Stimulated activated CD8-positive, alpha-beta memory T cell treated with anti-CD3 and anti-CD28 coated beads, Interleukin-12 subunit alpha, Interleukin-12 subunit beta, amount 100 ng/mL, for 24 hours (primary cell): ENCODE data around the gene ADAMTSL1.

ENCODE experiments used
- DNase-seq: peaks from one replicate; pipeline ENCODE4 v3.0.0-alpha.2; 2020; ENCODE audit errors: extremely low read depth

ADAMTSL1 gene

GRCh38 chr9:18665947-18666346 lies 192.0 kb downstream of the ADAMTSL1 start:
- no peak for DNase-seq

- no peak for DNase-seq
Measured at GRCh38 chr9:18666348-18666747, 192.4 kb downstream of the ADAMTSL1 start.

GRCh38 chr9:18666986-18667772 lies 193.2 kb downstream of the ADAMTSL1 start:
- no peak for DNase-seq

- no peak for DNase-seq
Measured at GRCh38 chr9:18668944-18669343, 195.0 kb downstream of the ADAMTSL1 start.

GRCh38 chr9:18672706-18673105 lies 198.8 kb downstream of the ADAMTSL1 start:
- no peak for DNase-seq

GRCh38 chr9:18673179-18673578 lies 199.2 kb downstream of the ADAMTSL1 start:
- no peak for DNase-seq

GRCh38 chr9:18675332-18675731 lies 201.4 kb downstream of the ADAMTSL1 start:
- DNase-seq, result no peak

- DNase-seq, result no peak
Measured at GRCh38 chr9:18675973-18676372, 202.0 kb downstream of the ADAMTSL1 start.

- no peak for DNase-seq
Measured at GRCh38 chr9:18676525-18676924, 202.6 kb downstream of the ADAMTSL1 start.

GRCh38 chr9:18678821-18679590 lies 205.1 kb downstream of the ADAMTSL1 start:
- no peak for DNase-seq

GRCh38 chr9:18682907-18683306 lies 209.0 kb downstream of the ADAMTSL1 start:
- no peak for DNase-seq

GRCh38 chr9:18683312-18683711 lies 209.4 kb downstream of the ADAMTSL1 start:
- DNase-seq, result no peak

- DNase-seq, result no peak
Measured at GRCh38 chr9:18683851-18684250, 209.9 kb downstream of the ADAMTSL1 start.

GRCh38 chr9:18684593-18685317 lies 210.8 kb downstream of the ADAMTSL1 start:
- DNase-seq, result no peak

- no peak for DNase-seq
Measured at GRCh38 chr9:18688581-18689565, 214.9 kb downstream of the ADAMTSL1 start.

GRCh38 chr9:18689921-18690320 lies 216.0 kb downstream of the ADAMTSL1 start:
- DNase-seq, result no peak

GRCh38 chr9:18692268-18692667 lies 218.3 kb downstream of the ADAMTSL1 start:
- DNase-seq, result no peak

- no peak for DNase-seq
Measured at GRCh38 chr9:18692962-18693361, 219.0 kb downstream of the ADAMTSL1 start.

GRCh38 chr9:18694959-18695668 lies 221.2 kb downstream of the ADAMTSL1 start:
- no peak for DNase-seq

GRCh38 chr9:18698992-18699391 lies 225.0 kb downstream of the ADAMTSL1 start:
- DNase-seq, result no peak

- no peak for DNase-seq
Measured at GRCh38 chr9:18699764-18700163, 225.8 kb downstream of the ADAMTSL1 start.
